Stomach (tissue), 9 donors: ENCODE data around the gene JAK1. TPM values are rescaled to one million over a fixed set of nuclear protein-coding genes. Genes with fewer than 3 reads are reported as not detected.
A peak's percentile ranks its signal among the peaks of the same experiment; 100 is the strongest.

Experiments
- DNase-seq, 2 donors: peaks; one replicate each; pipeline versions ENCODE4 v3.0.0 to v3.0.0-alpha.2; 2013 to 2019
- H3K27ac ChIP-seq, 5 donors: fragments of 200-600 bp in 4 of 5; sonication (generic) in 4 of 5; one replicate each; pipeline ENCODE4 v1.5.1; 2013 to 2019; ENCODE audit warnings: mild to moderate bottlenecking in 1 of 5, moderate library complexity in 1 of 5
- H3K27me3 ChIP-seq, 3 donors: fragments of 200-600 bp; sonication (generic); one replicate each; pipeline ENCODE4 v1.5.1; 2017 to 2019; ENCODE audit warnings: mixed run types in 1 of 3
- H3K36me3 ChIP-seq, 4 donors: fragments of 200-600 bp; sonication (generic); 1 replicate in 3 of 4; 2 replicates in 1 of 4; pipeline ENCODE4 v1.5.1; 2016 to 2019
- H3K4me1 ChIP-seq, 4 donors: fragments of 200-600 bp; sonication (generic); one replicate each; pipeline ENCODE4 v1.5.1; 2016 to 2019
- H3K4me3 ChIP-seq, 4 donors: fragments of 200-600 bp; sonication (generic) in 3 of 4; one replicate each; pipeline ENCODE4 v1.5.1; 2016 to 2019; ENCODE audit warnings: mild to moderate bottlenecking in 1 of 4
- H3K9me3 ChIP-seq, 4 donors: fragments of 200-600 bp; sonication (generic); one replicate each; pipeline ENCODE4 v1.5.1; 2016 to 2019
- EP300 ChIP-seq: sonication (generic); formaldehyde crosslinking; IDR thresholded peaks from one replicate; pipeline ENCODE4 v1.6.1; 2017; ENCODE audit warnings: antibody characterized with exemption
- POLR2A ChIP-seq, 4 donors: fragments of 450-650 bp; IDR thresholded peaks; one replicate each; pipeline ENCODE4 v1.6.1; 2016; ENCODE audit warnings: antibody characterized with exemption in 4 of 4, control low read depth in 2 of 4, mild to moderate bottlenecking in 1 of 4, moderate library complexity in 1 of 4
- POLR2AphosphoS5 ChIP-seq, 3 donors: sonication (generic); formaldehyde crosslinking; IDR thresholded peaks; one replicate each; pipeline ENCODE4 v1.6.1; 2016; ENCODE audit warnings: antibody characterized with exemption in 3 of 3
- WGBS, 5 donors: extraction: QIAGEN DNeasy Blood & Tissue Kit in 3 of 5; methylation state at CpG; one replicate each; pipeline versions ENCODE4 v1.1.5 to v1.1.7; 2013 to 2018; 5-methylcytosine and 5-hydroxymethylcytosine counted together
- intact Hi-C: fragments of 100-400 bp; cut with DNase I; formaldehyde crosslinking; loops from one replicate; pipeline ENCODE4 v1.15.1; 2023; ENCODE audit warnings: low total_unique reads
- polyA plus RNA-seq, 3 donors: library from polyadenylated mRNA; stranded (reverse); fragments of 200-250 nt; gene quantifications; one replicate each; pipeline ENCODE4 v1.2.3, GENCODE V29; 2013
- total RNA-seq, 5 donors: library from RNA; depleted of rRNA; stranded (reverse); fragments of >200 nt; gene quantifications; one replicate each; pipeline versions ENCODE4 v1.1.0 to v1.2.3, GENCODE V29; 2014 to 2016
- TF ChIP-seq, protein P1 (sequence below), 7 experiments: fragments of 450-650 bp in 4 of 7; fragments of 200-600 bp in 3 of 7; sonication (generic) in 3 of 7; IDR thresholded peaks; one replicate each; pipeline ENCODE4 v1.5.1; 2016 to 2019; ENCODE audit warnings: antibody characterized with exemption in 7 of 7, control low read depth in 2 of 7, mild to moderate bottlenecking in 1 of 7
- donor health status: healthy with polysubstance abuse.
- donor health status: Bipolar disorder and iron deficiency.
- donor health status: healthy.

JAK1 gene
- total and polyA plus RNA-seq, 8 donors: 21.3 to 149 (median 77.7) TPM

GRCh38 chr1:64903593-64903992 lies 62.8 kb downstream of the JAK1 start:
- no peaks in the 10 kb centered on the region for H3K9me3 ChIP-seq
- no peak overlapping the region for H3K4me3 ChIP-seq
- no peaks in the 10 kb centered on the region for H3K27me3 ChIP-seq
- intact Hi-C loops: no loop called here
- TF ChIP-seq, protein P1, sequence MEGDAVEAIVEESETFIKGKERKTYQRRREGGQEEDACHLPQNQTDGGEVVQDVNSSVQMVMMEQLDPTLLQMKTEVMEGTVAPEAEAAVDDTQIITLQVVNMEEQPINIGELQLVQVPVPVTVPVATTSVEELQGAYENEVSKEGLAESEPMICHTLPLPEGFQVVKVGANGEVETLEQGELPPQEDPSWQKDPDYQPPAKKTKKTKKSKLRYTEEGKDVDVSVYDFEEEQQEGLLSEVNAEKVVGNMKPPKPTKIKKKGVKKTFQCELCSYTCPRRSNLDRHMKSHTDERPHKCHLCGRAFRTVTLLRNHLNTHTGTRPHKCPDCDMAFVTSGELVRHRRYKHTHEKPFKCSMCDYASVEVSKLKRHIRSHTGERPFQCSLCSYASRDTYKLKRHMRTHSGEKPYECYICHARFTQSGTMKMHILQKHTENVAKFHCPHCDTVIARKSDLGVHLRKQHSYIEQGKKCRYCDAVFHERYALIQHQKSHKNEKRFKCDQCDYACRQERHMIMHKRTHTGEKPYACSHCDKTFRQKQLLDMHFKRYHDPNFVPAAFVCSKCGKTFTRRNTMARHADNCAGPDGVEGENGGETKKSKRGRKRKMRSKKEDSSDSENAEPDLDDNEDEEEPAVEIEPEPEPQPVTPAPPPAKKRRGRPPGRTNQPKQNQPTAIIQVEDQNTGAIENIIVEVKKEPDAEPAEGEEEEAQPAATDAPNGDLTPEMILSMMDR (IDR thresholded peaks at IDR 0.05): no peak
- no peak for TF ChIP-seq EP300
- no peaks in the 10 kb centered on the region for H3K36me3 ChIP-seq
- H3K4me1 ChIP-seq: peaks cover 11 to 89% (median 30%) of the 10 kb centered on the region in 4 donors
- WGBS, 5 donors: 9 to 25% (median 21%) methylated on average over 1 of the region's 1 CpG
- DNase-seq: no peak
- H3K27ac ChIP-seq: no peak overlapping the region

- TF ChIP-seq EP300 (no peak), POLR2AphosphoS5 (IDR thresholded peaks at IDR 0.05) (no peak), POLR2A (IDR thresholded peaks at IDR 0.05) (no peak)
- TF ChIP-seq, protein P1 (IDR thresholded peaks at IDR 0.05): no peak
- H3K4me1 ChIP-seq: peaks cover 18 to 87% (median 38%) of the 10 kb centered on the region in 4 donors
- H3K4me3 ChIP-seq: no peak overlapping the region
- no peaks in the 10 kb centered on the region for H3K36me3 ChIP-seq
- WGBS, 5 donors: 90 to 95% (median 92%) methylated on average over 2 of the region's 2 CpGs
- intact Hi-C loops: no loop called here
- H3K9me3 ChIP-seq: no peaks in the 10 kb centered on the region
- H3K27me3 ChIP-seq: no peaks in the 10 kb centered on the region
- no peak overlapping the region for H3K27ac ChIP-seq
- no peak for DNase-seq
These were observed 64.7 kb downstream of the JAK1 start for GRCh38 chr1:64901663-64902062.

DNA sequence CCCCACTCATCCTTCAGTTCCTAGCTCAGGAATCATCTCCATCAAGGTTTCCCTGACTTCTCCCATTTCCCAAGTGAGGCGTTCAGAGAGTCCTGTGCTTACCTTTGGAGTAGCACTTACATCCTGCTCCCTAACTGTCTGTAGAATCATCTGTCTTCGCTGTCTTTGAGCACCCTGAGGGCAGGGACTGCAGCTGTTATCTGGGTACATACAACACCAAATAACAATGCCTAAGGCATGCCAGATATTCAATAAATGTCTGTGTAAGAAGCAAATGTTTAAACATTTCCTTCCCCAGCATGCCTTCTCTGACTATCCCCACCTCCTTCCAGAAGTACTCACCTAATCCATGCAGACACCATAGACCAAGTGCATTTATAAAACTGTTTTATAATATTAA lies 65.4 kb downstream of the JAK1 start:
- intact Hi-C loops: no loop called here
- H3K27me3 ChIP-seq: no peaks in the 10 kb centered on the region
- no peaks in the 10 kb centered on the region for H3K36me3 ChIP-seq
- no peaks in the 10 kb centered on the region for H3K9me3 ChIP-seq
- no peak overlapping the region for H3K4me3 ChIP-seq
- DNase-seq: no peak
- peaks cover 16 to 87% (median 38%) of the 10 kb centered on the region in 4 donors for H3K4me1 ChIP-seq
- H3K27ac ChIP-seq: no peak overlapping the region
- WGBS, 5 donors: 91 to 95% (median 95%) methylated on average over 2 of the region's 2 CpGs
- no peak for TF ChIP-seq POLR2AphosphoS5 (IDR thresholded peaks at IDR 0.05)
- TF ChIP-seq POLR2A (IDR thresholded peaks at IDR 0.05): no peak
- TF ChIP-seq, protein P1 (IDR thresholded peaks at IDR 0.05): no peak
- no peak for TF ChIP-seq EP300

- Histone ChIP-seq H3K27me3 (no peaks in the 10 kb centered on the region), H3K4me1 (peaks cover 27 to 91% (median 49%) of the 10 kb centered on the region in 4 donors), H3K27ac (peak overlapping the region in 4 of 5 donors; percentile 70 to 85 (median 82)), H3K9me3 (no peaks in the 10 kb centered on the region), H3K36me3 (no peaks in the 10 kb centered on the region), H3K4me3 (no peak overlapping the region)
- DNase-seq: peak; percentile 75 to 86
- 2 to 9% (median 5%) methylated on average over 4 of the region's 4 CpGs for WGBS, 5 donors
- intact Hi-C loops: no loop called here
- TF ChIP-seq POLR2A (IDR thresholded peaks at IDR 0.05): no peak
- TF ChIP-seq POLR2AphosphoS5 (IDR thresholded peaks at IDR 0.05): peak; percentile 52 to 92 (median 71)
- peak; percentile 50 for TF ChIP-seq EP300
These were observed 68.1 kb downstream of the JAK1 start for GRCh38 chr1:64898107-64898861.

GRCh38 chr1:64896551-64896950 lies 69.8 kb downstream of the JAK1 start:
- Histone ChIP-seq H3K36me3 (no peaks in the 10 kb centered on the region), H3K4me1 (peaks cover 36 to 98% (median 61%) of the 10 kb centered on the region in 4 donors), H3K27me3 (no peaks in the 10 kb centered on the region), H3K4me3 (no peak overlapping the region), H3K27ac (peak overlapping the region in 4 of 5 donors; percentile 45 to 85 (median 68)), H3K9me3 (no peaks in the 10 kb centered on the region)
- WGBS, 5 donors: 71 to 85% (median 79%) methylated on average over 8 of the region's 8 CpGs
- intact Hi-C loops: no loop called here
- TF ChIP-seq POLR2A (IDR thresholded peaks at IDR 0.05) (no peak), POLR2AphosphoS5 (IDR thresholded peaks at IDR 0.05) (no peak)
- no peak for DNase-seq
